ENCODE measurements around the gene PCLO.
A peak's percentile ranks its signal among the peaks of the same experiment; 100 is the strongest.

PCLO gene

DNA sequence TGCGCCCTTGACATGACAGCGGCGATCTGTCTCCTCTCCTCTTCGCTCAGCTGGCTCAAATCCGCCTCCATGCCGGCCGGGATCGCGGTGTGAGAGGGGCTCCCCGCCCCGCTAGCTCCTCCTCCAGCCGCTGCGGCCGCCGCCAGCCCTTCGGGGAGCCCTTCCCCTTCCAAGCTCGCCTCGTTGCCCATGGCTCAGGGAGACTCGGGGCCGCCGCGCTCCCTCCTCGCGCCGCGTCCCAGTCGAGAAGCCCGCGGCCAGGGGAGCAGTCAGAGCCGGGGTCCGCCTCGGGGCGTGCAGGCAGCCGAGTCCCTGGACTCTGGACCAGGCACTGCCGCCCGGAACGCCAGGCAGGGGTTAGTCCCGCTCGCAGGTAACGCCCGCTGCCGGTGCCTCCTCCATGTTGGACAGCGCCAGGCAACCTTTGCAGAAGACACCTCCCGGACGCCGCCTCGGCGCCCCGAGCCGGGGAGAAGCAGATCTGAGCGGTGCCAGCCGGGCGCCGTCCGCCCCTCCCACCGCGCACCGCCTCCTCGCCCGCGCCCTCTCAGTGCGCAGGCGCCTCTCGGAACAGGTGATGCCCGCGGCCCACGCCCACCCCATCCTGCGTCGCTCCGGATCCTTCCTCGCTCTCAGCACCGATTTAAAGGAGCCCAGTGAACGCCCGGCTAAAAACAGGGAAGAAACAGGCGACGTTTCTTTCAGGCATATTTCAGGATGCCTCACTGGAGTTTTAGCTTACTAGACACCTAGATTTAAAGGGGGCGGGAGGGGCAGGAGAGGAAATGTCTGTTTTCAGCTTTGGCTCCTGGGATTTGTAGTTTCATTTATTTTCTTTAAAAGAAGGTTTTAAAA lies at the start of gene PCLO:
PCLO (minus strand) TSS at position 483 of the 855 bp plus-strand sequence; CDS start at position 191, 292 bp downstream.
- DNase-seq (ENCODE audit: low read depth in 2 of 2): no peak

DNA sequence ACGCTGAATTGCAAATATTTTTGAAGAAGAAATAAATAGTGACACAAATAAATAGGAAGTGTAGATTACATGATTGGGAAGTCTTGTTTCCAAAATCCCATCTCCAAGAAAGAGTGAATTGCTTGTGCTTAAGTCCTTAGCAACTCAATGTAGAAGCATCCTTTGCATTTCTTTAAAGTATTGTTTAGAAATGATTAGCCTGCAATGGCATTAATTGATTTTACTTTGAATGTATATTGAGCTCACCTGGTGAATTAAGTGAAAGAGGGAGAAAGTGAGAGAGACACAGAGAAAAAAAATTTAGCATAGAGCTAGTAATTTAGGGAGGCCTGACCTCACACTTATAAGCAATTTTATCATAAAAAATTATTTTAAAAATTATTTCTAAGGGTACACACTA lies 49.0 kb upstream of the PCLO start:
- no peak for DNase-seq (ENCODE audit: low read depth in 2 of 2)

DNA sequence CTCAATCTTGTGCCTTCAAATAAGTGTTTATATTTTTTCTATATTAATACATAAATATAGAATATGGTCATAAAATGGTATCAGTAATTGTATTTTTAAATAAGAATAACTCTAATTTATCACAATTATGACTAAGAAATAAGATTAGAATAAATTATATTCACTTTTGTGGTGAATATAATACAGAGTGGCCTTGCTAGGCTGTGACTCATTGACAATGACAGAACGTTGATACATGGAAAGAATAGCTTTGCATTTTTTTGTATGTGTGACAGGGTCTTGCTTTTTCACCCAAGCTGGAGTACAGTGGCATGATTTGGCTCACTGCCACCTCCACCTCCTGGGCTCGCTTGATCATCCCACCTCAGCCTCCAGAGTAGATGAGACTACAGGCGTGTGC lies 47.8 kb upstream of the PCLO start:
- DNase-seq (ENCODE audit: low read depth in 2 of 2): no peak

- no peak for DNase-seq (ENCODE audit: low read depth in 2 of 2)
Observed at GRCh38 chr7:83204715-83205114, 42.0 kb upstream of the PCLO start.

- no peak for DNase-seq (ENCODE audit: low read depth in 2 of 2)
Observed at GRCh38 chr7:83201355-83201754, 38.7 kb upstream of the PCLO start.

DNA sequence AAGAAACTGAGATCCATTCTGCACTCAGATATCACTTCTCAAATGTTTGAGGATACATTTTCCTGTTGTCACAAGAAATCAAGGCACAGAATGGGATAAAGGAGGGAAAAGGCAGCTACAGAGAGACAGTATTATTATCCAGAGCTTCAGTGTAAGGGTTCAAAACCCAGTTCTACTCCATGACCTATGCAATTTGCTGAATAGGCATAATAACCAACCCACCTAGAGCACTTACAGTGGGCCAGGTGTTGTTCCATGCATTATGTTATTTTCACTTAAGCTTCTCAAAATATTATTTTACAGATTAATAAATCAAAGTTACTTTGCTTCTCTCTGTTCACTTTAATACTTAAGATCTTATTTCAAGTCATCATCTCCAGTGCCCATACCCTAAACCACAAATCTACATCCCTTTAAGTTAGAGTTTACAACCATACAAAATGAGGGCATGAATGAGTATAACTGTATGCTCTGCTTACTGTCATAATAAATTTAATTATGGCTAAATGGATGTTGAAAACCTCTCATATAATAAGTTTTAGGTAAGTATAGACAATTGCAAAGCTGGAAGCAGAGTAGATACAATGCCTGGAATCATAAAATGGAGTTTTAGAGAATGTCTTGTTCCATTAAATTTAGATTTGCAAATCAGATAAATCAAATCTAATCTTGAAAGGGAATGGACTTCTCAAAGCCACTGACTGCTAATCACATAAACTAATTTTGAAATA lies 28.1 kb upstream of the PCLO start:
- DNase-seq (ENCODE audit: low read depth in 2 of 2): no peak

DNA sequence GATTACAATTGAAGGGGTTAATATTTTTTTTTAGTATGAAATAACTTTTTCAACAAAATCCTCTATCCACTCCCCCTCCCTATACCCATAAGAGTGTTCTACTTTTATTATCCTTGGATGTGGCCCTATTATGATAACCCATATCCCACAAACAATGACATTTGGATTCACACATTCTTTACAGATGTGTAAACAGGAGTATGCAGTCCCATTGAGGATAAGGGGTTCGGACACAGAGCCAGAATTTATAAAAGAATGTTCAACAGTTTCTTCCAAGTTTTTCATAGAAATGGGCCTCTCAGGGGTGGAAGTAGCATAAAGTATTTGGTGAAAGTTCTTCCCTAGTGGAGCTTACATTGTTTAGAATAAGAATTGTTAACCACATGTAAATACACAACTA lies 16.1 kb upstream of the PCLO start:
- peak in 1 of 2 experiments; percentile 8 for DNase-seq (ENCODE audit: low read depth in 2 of 2)

DNA sequence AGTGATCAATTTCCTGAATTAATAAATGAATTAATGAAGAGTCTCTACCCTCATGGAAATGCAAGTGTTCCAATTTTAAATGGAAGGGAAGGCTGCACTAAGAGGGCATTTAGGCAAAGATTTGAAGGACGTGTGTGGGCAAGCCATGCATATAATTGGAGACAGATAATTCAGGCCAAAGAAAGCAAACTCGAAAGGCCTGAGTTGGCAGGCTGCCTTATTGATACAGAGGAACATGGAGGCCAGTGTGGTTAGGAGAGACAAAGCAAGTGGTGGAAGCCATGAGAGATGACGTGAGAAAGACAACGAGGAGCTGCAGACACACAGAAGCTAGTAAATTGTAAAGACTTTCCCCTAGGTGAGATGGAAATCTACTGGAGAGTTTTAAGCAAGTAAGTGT lies 15.4 kb upstream of the PCLO start:
- DNase-seq (ENCODE audit: low read depth in 2 of 2): no peak

DNA sequence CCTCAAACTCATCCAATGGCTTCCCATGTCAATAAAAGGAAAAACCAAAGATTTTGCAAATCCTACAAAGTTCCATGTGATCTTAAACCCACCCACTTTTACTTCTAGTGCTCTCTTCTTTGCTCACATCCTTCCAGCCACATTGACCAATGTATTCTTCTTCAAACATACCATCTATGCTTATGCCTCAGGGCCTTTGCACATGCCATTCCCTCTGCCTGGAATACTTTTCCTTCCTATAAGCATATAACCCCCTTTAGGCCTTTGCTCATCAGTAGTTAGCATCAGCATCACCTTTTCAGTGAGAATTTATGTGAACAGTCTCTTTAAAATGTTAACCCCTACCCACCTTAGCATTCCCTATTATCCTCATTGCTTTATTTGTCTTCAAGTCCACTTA lies 11.0 kb upstream of the PCLO start:
- no peak for DNase-seq (ENCODE audit: low read depth in 2 of 2)

DNA sequence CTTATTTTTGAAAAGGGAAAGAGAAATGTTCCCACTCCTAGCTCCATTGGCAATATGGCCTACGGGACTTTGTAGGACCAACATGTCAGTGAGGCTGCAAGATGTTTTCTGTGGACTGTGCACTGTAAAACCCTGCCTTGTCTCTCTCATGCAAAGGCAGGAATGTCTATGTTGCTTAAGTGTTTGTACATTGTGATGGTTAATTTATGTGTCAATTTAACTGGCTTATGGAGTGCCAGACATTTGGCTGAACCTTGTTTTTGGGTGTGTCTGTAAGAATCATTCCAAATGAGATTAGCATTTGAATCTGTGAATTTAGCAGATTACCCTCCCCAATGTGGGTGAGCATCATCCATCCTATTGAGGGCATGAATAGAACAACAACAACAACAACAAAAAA lies 4.1 kb upstream of the PCLO start:
- no peak for DNase-seq (ENCODE audit: low read depth in 2 of 2)

- no peak for DNase-seq (ENCODE audit: low read depth in 2 of 2)
Observed at GRCh38 chr7:83161899-83162401, 734 bp downstream of the PCLO start.

DNA sequence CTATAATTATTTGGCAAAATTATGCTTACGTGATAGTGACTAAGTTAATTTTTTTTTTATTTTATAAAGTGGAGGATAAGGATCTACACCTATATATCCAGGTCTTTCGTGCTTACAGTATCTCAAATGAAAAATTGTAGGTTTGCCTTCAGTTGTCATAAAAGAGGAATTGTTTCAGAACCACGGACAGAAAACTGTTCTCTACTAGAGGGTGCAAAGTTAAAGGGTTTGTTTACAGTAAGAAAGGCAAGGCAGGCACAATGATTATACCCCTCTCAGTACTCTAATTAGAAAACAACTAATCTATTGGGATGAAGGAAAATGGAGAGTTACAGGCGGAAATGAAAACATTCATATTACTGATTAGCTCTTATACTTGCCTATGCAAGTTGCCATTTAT lies 1.5 kb downstream of the PCLO start:
- DNase-seq (ENCODE audit: low read depth in 2 of 2): no peak

DNA sequence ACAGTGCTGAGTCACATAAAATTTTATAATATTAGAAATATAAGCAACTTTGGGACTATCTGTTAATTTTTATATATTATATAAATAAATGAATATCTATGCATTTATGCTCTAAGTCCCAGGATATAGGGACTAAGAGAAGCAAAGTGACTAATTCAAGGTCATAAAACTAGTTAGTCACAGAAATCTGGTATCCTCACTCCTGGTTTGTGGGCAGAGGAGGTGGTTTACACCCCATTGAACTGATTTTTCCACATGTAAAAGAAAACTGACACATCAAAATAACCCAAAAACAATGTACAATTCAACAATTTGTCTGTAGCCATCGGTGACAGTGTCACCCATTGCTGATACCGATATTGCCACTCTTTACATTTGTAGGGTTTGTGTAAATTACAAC lies 3.0 kb downstream of the PCLO start:
- DNase-seq (ENCODE audit: low read depth in 2 of 2): no peak

- no peak for DNase-seq (ENCODE audit: low read depth in 2 of 2)
Observed at GRCh38 chr7:83156006-83156405, 6.7 kb downstream of the PCLO start.

- no peak for DNase-seq (ENCODE audit: low read depth in 2 of 2)
Observed at GRCh38 chr7:83155407-83155806, 7.3 kb downstream of the PCLO start.

GRCh38 chr7:83153419-83153818 lies 9.3 kb downstream of the PCLO start:
- no peak for DNase-seq (ENCODE audit: low read depth in 2 of 2)

DNA sequence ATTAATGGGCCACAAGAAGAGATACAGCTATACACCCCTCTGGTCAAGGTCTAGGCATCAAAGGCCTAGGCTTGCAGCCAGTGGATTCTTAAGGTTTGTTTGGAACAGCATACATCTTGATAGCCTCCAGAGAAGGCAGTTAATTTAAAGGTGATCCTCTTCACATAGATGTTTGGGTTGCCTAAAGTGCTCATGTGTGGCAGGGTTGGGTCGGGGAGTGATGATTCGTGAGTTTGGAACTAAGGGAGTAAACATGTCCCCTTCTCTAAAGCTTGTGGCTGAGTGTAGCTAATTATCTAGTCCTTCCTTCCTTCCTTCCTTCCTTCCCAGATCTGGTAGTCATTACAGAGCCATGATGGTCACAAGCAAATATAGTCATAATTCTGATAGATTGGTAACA lies 12.4 kb downstream of the PCLO start:
- no peak for DNase-seq (ENCODE audit: low read depth in 2 of 2)

DNA sequence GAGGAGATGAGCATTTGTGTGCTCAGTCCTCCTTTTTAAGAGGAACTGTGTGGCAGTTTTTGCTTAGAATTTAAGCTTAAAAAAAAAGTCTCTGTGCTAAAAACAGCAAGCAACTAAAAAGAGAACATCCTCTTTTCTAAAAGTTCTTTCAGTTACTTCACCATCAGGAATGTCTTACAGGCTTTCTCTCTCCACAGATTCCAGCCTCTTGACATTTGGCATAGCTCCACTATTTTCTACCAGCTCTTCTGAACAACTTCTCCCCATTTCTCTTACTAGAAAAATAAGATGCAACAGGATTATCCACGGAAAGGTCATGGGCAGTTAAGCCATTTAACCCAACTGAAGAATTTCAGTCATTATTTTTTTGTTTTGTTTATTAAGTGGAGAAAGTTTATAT lies 13.2 kb downstream of the PCLO start:
- peak in 1 of 2 experiments; percentile 4 for DNase-seq (ENCODE audit: low read depth in 2 of 2)

- no peak for DNase-seq (ENCODE audit: low read depth in 2 of 2)
Observed at GRCh38 chr7:83148776-83149175, 13.9 kb downstream of the PCLO start.

DNA sequence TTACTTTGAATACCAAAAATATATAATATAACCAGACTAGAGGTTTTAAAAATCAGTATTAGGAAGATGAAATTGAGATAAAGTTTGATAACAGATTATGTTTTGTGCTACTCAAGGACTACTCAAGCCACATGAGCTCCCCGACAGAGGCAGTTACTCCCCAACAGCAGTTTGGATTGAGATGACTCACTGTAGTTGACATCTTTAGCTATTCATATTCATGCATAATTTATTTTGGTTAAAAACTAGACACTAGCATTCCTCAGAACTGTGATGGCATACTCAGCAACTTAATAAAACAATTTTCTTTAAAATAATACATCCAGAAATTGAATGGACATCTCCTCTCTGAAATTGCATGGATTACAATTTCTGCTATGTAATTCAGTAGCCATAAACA lies 19.6 kb downstream of the PCLO start:
- DNase-seq (ENCODE audit: low read depth in 2 of 2): no peak

- no peak for DNase-seq (ENCODE audit: low read depth in 2 of 2)
Observed at GRCh38 chr7:83142365-83142764, 20.3 kb downstream of the PCLO start.

- no peak for DNase-seq (ENCODE audit: low read depth in 2 of 2)
Observed at GRCh38 chr7:83141927-83142326, 20.8 kb downstream of the PCLO start.

Data from fibroblast of skin of left biceps (primary cell).